BE2C (cell line): ENCODE measurements around the gene COL5A1.
"Not testable (repeated sequence)": the region's sequence is repeated elsewhere in the genome, so short reads cannot be mapped to it uniquely, and the experiment has no call there.

Experiments used
- DNase-seq: peaks from one replicate; pipeline ENCODE4 v3.0.0-alpha.2; 2020
- H3K27me3 ChIP-seq: fragments of 250-450 bp; sonication (Bioruptor Pico); 2 replicates; pipeline ENCODE4 v1.5.1; 2020; ENCODE audit warnings: mild to moderate bottlenecking
- H3K36me3 ChIP-seq: fragments of 250-450 bp; sonication (Bioruptor Pico); 2 replicates; pipeline ENCODE4 v1.5.1; 2020; ENCODE audit warnings: mild to moderate bottlenecking
- H3K4me1 ChIP-seq: fragments of 250-450 bp; sonication (Bioruptor Pico); 2 replicates; pipeline ENCODE4 v1.5.1; 2020
- H3K4me3 ChIP-seq: 2 replicates; pipeline ENCODE4 v1.5.1; 2011; ENCODE audit warnings: low read depth, low read length
- H3K9me3 ChIP-seq: fragments of 250-450 bp; sonication (Bioruptor Pico); 2 replicates; pipeline ENCODE4 v1.5.1; 2020
- TF ChIP-seq, protein P1 (sequence below): IDR thresholded peaks from 2 replicates; pipeline ENCODE4 v1.5.1; 2012; ENCODE audit warnings: mild to moderate bottlenecking, low read depth, low read length

Gene COL5A1

DNA sequence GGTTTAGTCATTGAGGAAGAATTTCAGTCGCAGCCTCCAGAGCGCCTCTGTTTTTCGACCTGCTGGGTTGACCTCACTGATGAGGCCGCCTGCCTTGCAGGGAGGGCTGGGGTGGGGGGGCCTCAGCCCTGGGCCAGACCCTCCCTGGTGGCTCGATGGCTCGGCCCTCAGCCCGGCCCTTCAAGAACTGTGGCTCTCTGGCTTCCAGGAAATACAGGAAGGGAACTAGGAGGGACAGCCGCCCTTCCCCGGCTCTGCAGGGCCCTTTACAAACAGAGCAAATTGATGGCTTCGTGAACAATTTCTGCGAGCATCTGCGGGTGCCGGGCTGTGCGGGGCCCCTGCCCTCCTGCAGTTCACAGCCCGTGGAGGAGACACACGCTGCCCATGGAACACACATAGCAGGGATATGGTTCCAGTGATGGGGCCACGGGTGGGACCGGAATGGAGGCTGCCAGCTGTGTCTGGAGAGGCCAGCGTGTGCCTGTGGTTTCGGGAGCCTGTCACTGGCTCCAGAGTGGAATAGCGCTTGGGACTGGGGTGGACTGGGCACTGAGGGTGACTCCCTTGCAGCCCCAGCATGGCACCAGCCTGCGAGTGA is 39.6 kb downstream of the COL5A1 start:
- Histone ChIP-seq H3K4me1 (no peaks in the 10 kb centered on the region; the same call in 1 of the 2 replicates), H3K9me3 (no peaks in the 10 kb centered on the region), H3K36me3 (no peaks in the 10 kb centered on the region), H3K27me3 (no peaks in the 10 kb centered on the region), H3K4me3 (no peak overlapping the region)
- DNase-seq: no peak
- TF ChIP-seq, protein P1, sequence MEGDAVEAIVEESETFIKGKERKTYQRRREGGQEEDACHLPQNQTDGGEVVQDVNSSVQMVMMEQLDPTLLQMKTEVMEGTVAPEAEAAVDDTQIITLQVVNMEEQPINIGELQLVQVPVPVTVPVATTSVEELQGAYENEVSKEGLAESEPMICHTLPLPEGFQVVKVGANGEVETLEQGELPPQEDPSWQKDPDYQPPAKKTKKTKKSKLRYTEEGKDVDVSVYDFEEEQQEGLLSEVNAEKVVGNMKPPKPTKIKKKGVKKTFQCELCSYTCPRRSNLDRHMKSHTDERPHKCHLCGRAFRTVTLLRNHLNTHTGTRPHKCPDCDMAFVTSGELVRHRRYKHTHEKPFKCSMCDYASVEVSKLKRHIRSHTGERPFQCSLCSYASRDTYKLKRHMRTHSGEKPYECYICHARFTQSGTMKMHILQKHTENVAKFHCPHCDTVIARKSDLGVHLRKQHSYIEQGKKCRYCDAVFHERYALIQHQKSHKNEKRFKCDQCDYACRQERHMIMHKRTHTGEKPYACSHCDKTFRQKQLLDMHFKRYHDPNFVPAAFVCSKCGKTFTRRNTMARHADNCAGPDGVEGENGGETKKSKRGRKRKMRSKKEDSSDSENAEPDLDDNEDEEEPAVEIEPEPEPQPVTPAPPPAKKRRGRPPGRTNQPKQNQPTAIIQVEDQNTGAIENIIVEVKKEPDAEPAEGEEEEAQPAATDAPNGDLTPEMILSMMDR: no peak

DNA sequence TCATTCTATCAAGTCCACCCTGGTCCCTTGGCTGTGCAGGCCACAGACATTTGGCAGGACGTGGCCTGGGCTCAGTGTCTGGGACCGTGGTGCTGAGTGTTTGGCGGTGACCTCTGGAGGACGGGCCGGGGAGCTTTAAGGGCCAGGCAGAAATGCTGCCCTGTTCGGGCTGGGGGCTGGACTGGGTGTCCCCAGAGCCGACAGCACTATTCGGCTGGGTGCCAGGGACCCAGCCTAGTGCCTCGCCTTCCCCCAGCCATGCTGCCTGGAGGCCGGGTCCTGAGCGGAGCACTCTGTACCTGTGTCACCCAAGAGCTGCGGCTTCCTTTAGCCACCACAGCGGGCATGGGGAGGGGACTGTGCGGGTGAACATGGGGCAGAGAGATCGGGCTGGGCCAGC is 40.4 kb downstream of the COL5A1 start:
- no peaks in the 10 kb centered on the region for H3K9me3 ChIP-seq
- no peak overlapping the region for H3K4me3 ChIP-seq
- no peaks in the 10 kb centered on the region for H3K27me3 ChIP-seq
- H3K4me1 ChIP-seq: no peaks in the 10 kb centered on the region; the same call in 1 of the 2 replicates
- no peak for DNase-seq
- TF ChIP-seq, protein P1: no peak
- H3K36me3 ChIP-seq: no peaks in the 10 kb centered on the region

DNA sequence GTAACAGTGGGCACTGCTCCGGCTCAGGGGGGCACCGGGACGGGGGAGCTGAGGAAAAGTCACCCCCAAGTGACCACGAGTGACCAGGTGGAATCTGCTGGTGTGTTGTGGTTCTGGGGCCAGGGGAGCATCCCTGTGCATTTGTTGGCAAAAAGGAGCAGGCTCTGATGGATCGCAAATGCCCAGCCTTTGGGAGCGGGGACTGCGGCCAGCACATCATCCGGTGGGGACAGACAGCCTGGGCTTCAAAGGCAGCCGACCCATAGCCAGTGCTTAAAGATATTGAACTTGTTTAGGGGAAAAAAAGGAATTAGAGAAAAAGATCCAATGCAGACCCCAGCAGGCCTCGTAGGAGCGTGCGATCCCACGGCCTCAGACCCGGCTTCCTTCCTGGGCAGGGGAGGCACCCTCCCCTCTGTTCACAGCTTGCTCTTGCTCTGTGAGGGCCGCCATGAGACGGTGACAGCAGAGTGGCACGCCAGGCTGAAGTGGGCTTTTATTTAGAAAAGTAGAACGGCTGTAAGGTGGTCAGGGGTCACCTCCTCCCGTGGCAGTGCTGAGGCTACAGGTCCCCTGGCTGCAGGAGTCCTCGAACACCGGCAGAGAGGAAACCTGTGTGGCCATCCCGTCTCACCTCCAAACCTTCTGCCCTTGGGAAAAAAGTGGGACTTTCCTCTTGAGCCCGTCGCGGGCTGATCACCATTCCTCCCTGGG is 41.2 kb downstream of the COL5A1 start:
- H3K4me1 ChIP-seq: no peaks in the 10 kb centered on the region; the same call in 1 of the 2 replicates
- no peaks in the 10 kb centered on the region for H3K9me3 ChIP-seq
- no peak overlapping the region for H3K4me3 ChIP-seq
- TF ChIP-seq, protein P1: no peak
- H3K27me3 ChIP-seq: no peaks in the 10 kb centered on the region
- no peak for DNase-seq
- H3K36me3 ChIP-seq: no peaks in the 10 kb centered on the region

DNA sequence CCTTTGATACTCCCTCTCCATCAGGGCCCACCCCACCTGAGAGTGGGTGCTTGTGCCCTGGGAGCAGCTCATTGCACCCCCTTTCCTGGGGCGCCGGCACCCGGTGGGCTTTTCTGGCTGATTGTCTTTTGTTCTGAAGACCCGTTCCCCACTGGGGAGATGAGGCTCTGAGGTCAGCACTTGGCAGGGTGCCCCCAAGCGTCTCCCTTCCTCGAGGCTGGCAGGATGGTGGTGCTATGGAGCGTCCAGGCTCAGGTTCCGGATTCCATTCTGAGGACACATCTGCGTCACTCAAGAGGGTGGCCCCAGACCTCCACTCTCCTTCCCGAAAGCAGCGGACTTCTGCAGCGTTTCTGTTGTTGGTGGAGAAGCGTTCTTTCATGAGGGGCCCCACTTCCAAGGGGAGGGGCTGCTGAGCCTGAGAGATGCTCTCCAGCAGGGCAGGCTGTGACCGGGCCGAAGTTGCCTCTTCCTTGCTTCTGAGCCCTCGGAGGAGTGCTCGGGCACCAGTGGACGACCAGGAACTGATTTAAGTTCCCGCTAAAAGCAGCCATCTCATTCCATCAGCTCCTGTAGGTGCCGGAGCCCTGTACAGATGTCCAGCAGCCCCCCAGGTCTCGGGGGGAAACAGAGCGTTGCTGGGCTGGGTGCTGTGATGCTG is 42.2 kb downstream of the COL5A1 start:
- TF ChIP-seq, protein P1: no peak
- Histone ChIP-seq H3K36me3 (no peaks in the 10 kb centered on the region), H3K9me3 (no peaks in the 10 kb centered on the region), H3K4me3 (no peak overlapping the region), H3K27me3 (no peaks in the 10 kb centered on the region), H3K4me1 (no peaks in the 10 kb centered on the region; the same call in 1 of the 2 replicates)
- no peak for DNase-seq

DNA sequence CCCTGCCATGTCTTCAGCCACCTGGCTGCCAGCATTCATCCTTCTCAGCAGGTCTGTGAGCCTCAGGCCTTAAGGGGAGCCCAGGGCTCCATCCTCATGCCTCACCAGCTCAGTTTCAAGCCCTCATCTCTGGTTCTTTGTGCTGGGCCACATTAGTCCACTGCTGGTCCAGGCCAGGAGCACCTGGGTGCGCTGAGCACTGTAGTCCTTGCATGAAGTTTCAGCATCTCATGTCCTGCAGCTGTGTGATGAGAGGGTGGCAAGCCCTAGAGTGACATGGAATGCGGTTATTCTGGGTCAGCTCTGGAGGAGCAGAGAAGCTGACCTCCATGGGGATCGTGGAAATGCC is 42.7 kb downstream of the COL5A1 start:
- Histone ChIP-seq H3K36me3 (no peaks in the 10 kb centered on the region), H3K9me3 (no peaks in the 10 kb centered on the region), H3K4me1 (no peaks in the 10 kb centered on the region; the same call in 1 of the 2 replicates), H3K4me3 (no peak overlapping the region), H3K27me3 (no peaks in the 10 kb centered on the region)
- TF ChIP-seq, protein P1: no peak
- DNase-seq: no peak

DNA sequence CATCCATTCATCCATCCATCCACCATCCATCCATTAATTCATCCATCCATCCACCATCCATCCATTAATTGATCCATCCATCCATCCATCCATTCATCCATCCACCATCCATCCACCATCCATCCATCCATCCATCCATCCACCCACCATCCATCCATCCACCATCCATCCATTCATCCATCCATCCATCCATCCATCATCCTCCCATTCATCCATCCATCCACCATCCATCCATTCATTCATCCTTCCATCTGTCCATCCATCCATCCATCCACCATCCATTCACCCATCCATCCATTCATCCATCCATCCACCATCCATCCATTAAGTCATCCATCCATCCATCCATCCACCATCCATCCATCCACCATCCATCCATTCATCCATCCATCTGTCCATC is 43.3 kb downstream of the COL5A1 start:
- DNase-seq, H3K4me1 ChIP-seq: not testable (repeated sequence)

More for the DNA sequence above, 43.3 kb downstream of the COL5A1 start:
- H3K36me3 ChIP-seq, H3K9me3 ChIP-seq, H3K27me3 ChIP-seq, H3K4me3 ChIP-seq: not testable (repeated sequence)
